Choroid plexus epithelial cell (primary cell): Measurements from ENCODE around the gene MAP1S.
A peak's percentile ranks its signal among the peaks of the same experiment; 100 is the strongest.

Experiments
- DNase-seq: peaks from one replicate; pipeline ENCODE4 v3.0.0-alpha.2; 2010; ENCODE audit warnings: low read depth
- H3K4me3 ChIP-seq: 2 replicates; pipeline ENCODE4 v1.5.1; 2011; ENCODE audit warnings: low read depth, mild to moderate bottlenecking, control low read depth, low read length, moderate library complexity
- TF ChIP-seq, protein P1 (sequence below): conservative IDR thresholded peaks from 2 replicates; pipeline ENCODE4 v1.5.1; 2011; ENCODE audit warnings: low read depth, mild to moderate bottlenecking, control low read depth, inconsistent platforms, low read length, moderate library complexity

Gene MAP1S, protein sequence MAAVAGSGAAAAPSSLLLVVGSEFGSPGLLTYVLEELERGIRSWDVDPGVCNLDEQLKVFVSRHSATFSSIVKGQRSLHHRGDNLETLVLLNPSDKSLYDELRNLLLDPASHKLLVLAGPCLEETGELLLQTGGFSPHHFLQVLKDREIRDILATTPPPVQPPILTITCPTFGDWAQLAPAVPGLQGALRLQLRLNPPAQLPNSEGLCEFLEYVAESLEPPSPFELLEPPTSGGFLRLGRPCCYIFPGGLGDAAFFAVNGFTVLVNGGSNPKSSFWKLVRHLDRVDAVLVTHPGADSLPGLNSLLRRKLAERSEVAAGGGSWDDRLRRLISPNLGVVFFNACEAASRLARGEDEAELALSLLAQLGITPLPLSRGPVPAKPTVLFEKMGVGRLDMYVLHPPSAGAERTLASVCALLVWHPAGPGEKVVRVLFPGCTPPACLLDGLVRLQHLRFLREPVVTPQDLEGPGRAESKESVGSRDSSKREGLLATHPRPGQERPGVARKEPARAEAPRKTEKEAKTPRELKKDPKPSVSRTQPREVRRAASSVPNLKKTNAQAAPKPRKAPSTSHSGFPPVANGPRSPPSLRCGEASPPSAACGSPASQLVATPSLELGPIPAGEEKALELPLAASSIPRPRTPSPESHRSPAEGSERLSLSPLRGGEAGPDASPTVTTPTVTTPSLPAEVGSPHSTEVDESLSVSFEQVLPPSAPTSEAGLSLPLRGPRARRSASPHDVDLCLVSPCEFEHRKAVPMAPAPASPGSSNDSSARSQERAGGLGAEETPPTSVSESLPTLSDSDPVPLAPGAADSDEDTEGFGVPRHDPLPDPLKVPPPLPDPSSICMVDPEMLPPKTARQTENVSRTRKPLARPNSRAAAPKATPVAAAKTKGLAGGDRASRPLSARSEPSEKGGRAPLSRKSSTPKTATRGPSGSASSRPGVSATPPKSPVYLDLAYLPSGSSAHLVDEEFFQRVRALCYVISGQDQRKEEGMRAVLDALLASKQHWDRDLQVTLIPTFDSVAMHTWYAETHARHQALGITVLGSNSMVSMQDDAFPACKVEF

DNA sequence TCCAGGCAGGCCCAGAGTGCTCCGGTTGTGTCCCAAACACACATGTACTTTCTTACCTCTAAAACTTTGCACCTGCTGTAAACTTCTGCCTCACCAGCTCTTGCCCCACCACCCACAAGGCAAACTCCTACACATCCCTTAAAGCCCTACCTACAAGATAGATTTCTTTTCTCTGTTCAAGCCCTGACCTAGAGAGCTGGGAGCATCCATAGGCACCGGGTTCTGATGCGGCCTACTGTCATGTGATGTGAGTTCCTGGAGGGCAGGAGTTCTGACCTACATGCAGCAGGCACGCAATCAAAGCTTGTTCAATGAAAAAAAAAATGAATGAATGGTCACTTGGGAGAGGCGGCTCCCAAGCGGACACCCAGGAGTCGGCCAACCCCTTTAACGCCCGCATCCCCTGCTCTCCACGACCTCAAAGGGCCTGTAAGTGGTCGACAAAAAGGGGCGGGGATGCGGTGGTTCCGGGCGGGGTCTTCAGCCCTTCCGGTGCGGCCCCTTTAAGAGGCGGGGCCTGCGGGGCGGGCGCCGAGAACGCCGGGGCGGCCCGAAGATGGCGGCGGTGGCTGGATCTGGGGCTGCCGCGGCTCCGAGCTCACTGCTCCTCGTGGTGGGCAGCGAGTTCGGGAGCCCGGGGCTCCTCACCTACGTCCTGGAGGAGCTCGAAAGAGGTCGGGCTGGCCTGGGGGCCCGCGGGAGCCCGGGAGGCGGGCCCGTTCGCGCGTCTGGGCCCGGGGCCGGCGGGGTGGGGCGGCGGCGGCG is at the start of gene MAP1S:
TSS of gene MAP1S (plus strand) at position 534 of the 765 bp plus-strand sequence. CDS start at position 557, 23 bp downstream.
- DNase-seq = peak; percentile 52
- peak within 1 kb of the TSS; percentile 82 for H3K4me3 ChIP-seq
- TF ChIP-seq, protein P1, sequence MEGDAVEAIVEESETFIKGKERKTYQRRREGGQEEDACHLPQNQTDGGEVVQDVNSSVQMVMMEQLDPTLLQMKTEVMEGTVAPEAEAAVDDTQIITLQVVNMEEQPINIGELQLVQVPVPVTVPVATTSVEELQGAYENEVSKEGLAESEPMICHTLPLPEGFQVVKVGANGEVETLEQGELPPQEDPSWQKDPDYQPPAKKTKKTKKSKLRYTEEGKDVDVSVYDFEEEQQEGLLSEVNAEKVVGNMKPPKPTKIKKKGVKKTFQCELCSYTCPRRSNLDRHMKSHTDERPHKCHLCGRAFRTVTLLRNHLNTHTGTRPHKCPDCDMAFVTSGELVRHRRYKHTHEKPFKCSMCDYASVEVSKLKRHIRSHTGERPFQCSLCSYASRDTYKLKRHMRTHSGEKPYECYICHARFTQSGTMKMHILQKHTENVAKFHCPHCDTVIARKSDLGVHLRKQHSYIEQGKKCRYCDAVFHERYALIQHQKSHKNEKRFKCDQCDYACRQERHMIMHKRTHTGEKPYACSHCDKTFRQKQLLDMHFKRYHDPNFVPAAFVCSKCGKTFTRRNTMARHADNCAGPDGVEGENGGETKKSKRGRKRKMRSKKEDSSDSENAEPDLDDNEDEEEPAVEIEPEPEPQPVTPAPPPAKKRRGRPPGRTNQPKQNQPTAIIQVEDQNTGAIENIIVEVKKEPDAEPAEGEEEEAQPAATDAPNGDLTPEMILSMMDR = no peak

DNA sequence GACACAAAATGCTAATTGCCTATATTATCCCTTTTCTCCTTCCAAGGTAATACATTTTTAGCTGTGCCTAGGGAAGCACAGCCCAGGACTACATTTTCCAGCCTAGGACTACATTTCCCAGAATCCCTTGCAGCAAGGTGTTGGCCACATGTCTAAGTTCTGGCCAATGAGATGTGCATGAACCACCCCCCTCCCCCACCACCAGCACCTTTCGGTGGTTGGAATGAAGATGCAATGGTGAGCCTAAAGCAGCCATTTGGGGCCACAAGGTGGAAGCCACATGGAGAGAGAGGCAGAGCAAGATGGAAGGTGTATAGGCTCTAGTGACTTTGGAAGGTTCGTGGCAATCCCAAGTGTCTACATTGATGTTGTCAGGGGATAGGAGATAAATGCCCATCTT is 47.4 kb upstream of the MAP1S start:
- peak; percentile 69 for DNase-seq
- no peak overlapping the region for H3K4me3 ChIP-seq
- TF ChIP-seq, protein P1 = no peak

DNA sequence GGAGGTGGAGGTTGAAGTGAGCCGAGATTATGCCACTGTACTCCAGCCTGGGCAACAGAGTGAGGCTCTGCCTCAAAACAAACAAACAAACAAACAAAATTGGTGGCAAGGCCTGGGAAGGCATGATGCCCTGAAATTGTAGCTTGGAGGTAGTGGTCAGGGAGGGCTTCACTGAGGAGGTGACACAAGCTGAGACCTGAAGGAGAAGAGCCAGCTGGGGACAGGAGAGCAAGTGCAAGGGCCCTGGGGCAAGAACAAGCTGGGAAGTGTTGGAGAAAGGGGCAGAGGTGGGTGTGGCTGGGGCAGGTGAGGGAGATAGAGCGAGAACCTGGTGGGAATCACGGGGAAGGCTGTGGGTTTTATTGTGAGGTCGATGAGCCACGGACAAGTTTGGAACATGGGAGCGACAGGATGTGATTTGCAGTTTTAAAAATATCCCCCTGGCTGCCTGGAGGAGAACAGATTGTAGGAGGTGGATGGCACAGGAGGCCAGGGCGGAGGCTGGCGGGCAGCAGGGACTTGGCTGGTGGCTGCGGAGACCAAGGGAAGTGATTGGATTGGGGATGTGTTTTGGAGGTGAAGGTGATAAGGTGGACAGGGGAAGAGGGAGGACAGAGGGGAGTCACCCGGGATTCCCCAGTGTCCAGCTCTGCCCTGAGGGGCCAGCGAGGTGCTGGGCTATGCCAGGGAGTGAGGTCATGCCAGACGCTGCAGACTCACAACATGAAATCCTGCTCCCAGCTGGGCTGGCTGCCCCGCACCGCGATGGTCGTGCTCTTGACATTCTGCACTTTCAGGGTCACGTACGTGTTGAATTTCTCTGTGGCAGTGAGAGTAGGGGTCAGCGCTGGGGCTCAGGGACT is 45.1 kb upstream of the MAP1S start:
- no peak overlapping the region for H3K4me3 ChIP-seq
- no peak for DNase-seq
- TF ChIP-seq, protein P1 = no peak

DNA sequence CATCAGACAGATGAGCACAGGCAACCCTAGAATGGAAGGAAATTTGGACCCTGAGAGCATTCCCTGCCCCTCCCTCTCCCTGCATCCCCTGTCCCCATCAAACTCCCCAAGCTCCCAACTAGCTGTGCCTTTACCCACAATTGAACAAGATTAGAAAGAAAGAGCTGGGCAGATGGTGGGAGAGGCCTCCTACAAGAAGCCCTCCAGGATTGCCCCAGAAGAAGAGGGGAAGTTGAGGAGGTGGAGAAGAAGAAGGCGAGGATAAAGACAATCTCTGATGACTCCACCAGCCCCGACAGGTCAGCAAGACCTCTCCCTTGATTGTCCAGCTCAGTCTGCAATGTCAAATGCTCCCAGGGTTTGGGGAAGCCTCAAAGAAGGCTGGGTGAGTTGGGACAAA is 43.0 kb upstream of the MAP1S start:
- H3K4me3 ChIP-seq = no peak overlapping the region
- no peak for DNase-seq
- TF ChIP-seq, protein P1 = no peak

DNA sequence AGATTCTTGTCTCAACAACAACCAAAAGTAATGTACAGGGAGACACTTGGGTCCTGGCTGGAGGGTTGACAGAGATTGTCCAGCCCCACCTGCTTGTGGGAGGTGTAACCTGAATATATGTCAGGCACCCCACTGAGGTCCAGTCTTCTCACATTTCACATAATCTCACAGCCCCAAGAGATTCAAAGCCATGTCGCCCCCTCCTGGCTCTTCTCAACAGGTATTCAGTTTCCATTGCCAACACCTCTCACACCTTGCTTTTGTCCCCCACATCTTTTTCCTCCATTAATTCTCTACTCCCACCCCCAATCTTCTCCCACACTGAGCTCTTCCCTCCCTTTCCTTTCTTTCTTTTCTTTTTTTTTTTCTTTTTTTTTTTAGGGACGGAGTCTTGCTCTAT is 42.3 kb upstream of the MAP1S start:
- no peak overlapping the region for H3K4me3 ChIP-seq
- TF ChIP-seq, protein P1 = peak; percentile 50
- peak; percentile 35 for DNase-seq

DNA sequence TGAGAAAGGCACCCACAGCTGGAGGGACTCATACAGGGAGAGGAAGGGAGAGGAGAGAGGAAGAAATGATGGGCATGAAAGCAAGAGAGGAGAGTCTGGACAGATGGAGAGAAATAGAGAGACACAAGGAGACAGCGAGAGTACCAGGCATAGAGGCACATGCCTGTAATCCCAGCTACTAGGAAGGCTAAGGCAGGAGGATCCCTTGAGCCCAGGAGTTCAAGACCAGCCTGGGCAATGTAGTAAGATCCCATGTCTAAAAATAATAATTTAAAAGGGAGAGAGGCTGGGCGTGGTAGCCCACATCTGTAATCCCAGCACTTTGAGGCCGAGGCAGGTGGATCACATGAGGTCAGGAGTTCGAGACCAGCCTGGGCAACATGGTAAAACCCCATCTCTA is 40.4 kb upstream of the MAP1S start:
- TF ChIP-seq, protein P1 = no peak
- no peak overlapping the region for H3K4me3 ChIP-seq
- no peak for DNase-seq
